Posterior vena cava (tissue), 2 donors: Measurements from ENCODE around the gene NFE2L2. TPM values are rescaled to one million over a fixed set of nuclear protein-coding genes. Genes with fewer than 3 reads are reported as not detected.
"Not testable (repeated sequence)": the region's sequence is repeated elsewhere in the genome, so short reads cannot be mapped to it uniquely, and the experiment has no call there.

ENCODE experiments used
- DNase-seq: peaks from one replicate; pipeline ENCODE4 v3.0.0-alpha.2; 2020; ENCODE audit warnings: low spot score
- intact Hi-C, 2 donors: fragments of 100-400 bp; cut with DNase I; formaldehyde crosslinking; loops; one replicate each; pipeline versions ENCODE4 v1.14.1 to v1.14.2; 2022 to 2023
- total RNA-seq, 2 donors: library from RNA; stranded (reverse); fragmentation: NEBNext Ultra II Directional; extraction: Animal tissue kit (Norgen Biotek cat#: 25700); gene quantifications; one replicate each; pipeline ENCODE4 v1.2.1, GENCODE V29; 2021
- donor health status: DM: yes; HTN: yes; CAD: no.
- donor health status: DM: yes; HTN: yes; CAD: no.

NFE2L2 gene
- total RNA-seq, 2 donors from 2014 or later: 82.8 to 87.5 TPM

DNA sequence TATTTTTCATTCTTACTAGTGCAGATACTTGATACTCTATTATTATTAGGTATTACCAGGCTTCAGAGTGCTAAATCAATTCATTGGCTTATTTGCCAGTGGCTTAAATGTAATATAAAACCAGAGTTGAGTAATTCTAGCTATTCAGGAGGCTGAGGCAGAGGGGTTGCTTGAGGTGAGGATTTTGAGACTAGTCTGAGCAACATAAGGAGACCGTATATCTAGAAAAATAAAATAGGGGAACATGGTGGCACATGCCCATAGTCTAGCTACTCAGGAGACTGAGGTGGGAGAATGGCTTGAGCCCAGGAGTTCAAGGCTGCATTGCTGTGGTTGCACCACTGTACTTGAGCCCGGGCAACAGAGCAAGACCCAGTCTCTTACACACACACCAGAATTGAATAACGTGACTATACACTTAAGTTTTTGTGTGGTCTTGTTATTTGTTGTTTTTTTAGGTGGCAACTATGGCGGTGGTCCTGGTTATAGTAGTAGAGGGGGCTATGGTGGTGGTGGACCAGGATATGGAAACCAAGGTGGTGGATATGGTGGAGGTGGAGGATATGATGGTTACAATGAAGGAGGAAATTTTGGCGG, 47.2 kb downstream of the NFE2L2 start:
- no peak for DNase-seq
- intact Hi-C loops: loop anchor here in 1 of 2 donors (10.0 kb wide), 1 partner anchor 47 kb away; the partner anchor contains the start of gene NFE2L2

DNA sequence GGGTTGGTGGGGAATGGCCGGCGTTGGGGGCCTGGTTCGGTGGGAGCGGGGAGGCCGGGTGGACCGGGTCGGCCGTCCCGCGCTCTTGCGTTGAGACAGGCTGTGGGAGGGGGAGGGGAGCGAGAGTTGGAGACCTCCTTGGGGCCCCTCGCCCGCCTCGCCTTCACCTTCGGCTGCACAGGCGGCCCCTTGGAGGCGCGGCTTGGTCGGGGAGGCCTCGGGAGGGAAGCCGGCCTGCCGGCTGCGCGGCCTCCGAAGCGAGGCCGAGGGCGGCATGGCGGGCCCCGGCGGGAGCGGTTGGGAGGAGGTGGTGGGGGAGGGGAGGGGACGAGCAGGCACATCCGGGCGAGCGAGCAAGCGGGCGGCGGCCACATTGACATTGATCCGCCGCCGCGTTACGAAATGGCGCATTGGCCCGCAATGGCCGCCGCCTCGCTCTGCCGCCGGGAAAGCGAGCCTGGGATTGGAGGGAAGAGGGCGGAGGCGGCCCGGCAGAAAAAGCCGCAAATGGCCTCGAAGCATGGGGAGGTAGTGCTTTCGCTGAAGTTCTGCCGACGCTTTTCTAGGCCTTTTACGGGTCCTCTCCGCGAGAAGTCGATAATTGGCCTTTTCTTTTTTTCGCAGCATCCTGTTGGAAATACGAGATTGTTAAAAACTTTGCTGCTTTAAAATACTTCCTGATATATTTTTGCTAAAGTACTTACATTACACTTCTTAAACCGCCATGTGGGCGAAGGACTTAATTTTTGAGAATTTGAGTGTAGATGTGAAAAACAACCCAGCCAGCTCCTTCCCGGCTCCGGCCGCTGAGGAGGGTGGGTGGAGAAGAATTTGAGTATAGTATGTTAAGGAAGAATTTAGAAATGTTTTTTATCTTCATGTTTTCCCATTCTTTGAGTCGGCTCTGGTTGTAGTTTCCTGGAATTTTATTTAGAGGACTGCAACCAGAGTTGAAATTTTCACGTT, 51.4 kb downstream of the NFE2L2 start:
- peak; percentile 98 for DNase-seq
- intact Hi-C loops: loop anchor here (5.0 to 10.0 kb wide), 2 partner anchors 49 to 52 kb away; partner anchors contain the start of gene NFE2L2 (in 2 of the 2)

DNA sequence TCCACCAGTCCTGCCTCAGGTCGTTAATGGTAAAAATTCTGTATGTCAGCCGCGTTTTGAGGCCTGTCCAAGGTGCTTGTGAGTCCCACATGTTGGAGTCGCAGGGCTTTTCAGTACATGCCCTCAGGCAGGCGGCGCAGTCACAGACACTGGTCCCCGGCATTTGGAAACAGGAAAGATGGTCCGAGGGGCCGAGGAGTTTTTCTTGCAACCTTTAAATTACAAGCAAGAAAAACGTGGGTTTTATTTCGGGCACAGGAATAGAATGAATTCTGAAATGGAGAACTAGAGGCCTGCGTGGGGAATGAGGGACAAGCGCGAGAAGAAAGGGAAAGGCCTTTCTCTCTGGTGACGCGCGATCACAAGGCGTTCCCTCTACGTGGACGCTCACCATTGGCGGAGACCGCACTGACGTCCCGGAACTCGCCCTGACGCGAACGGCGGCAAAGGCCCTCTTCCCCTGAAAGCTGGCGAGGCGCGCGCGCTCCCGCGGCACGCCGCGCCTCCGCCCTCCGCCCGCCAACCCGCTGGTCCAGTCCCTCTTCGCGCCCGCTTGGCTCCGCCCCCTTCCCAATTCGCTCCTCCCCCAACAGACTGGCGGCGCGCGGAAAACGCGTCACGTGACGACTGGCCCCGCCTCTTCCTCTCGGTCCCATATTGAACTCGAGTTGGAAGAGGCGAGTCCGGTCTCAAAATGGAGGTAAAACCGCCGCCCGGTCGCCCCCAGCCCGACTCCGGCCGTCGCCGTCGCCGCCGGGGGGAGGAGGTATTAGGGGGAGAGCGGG, 52.2 kb downstream of the NFE2L2 start, which contains the start of gene HNRNPA3:
HNRNPA3 (plus strand) TSS at position 689 of the 785 bp plus-strand sequence; CDS start at position 695, 6 bp downstream.
- peak; percentile 100 for DNase-seq
- intact Hi-C loops: loop anchor here (5.0 to 10.0 kb wide), 2 partner anchors 50 to 53 kb away; partner anchors contain the start of gene NFE2L2 (in 2 of the 2)

DNA sequence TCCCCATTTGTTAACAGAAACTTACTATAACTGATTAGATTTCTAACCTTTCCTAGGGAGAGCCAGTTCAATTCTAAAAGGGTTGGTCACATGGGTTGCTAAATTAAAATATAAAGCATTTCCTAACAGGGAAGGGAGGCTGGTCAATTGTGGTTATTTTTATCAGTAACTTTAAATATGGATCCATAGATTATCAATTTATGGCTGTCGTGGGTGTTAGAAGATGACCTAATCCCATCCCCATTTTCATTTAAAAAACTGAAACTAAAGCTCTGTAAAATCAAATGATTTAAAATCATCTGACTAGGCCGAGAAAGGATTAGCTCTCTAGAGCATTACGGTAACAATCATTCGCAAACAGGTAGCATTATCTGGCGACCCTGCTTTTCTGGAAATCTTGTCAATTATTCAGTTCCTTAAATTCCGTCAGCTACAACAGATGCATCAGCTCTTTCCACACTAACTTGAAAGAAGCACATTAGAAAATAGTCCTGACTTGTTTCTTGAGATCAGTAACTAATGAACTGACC, 52.9 kb downstream of the NFE2L2 start:
- no peak for DNase-seq
- intact Hi-C loops: loop anchor here (5.0 to 10.0 kb wide), 2 partner anchors 51 to 53 kb away; partner anchors contain the start of gene NFE2L2 (in 2 of the 2)

DNA sequence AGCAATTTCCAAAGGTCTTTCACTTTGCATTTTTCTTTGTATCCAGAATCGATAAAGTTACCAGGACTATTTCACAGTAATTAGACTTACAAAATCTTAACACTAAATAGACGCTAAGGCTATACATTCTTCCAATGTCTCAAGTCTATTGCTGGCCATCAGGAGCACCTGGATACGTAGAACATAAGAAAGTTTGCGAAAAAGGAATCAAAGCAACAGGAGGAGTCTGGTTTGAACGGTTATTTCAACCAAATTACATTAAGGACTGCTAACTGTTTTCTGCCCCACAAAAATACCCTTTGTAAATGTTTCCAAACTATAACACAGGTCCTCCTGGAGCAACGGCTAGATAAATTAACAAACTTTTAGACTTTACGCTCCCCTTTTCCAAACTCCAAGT, 53.4 kb downstream of the NFE2L2 start:
- intact Hi-C loops: loop anchor here (5.0 to 10.0 kb wide), 2 partner anchors 51 to 54 kb away; partner anchors contain the start of gene NFE2L2 (in 2 of the 2)

DNA sequence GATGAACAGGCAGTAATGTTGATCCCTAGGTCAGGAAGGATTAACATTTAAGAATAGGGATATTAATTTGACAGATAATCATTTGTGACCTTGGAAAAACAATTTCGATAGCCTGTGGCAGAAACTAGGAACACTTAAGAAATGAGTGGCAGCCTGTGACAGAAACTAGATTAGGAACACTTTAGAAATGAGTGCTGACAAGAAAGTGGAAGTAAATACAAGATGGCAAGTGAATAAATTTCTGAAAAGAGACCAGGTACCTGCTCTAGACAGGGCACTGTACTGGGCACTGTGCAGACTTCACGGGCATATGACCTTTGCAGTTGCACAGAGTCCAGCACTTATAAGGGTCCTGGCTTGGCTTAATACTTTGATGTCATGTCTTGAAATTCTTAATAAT, 57.4 kb downstream of the NFE2L2 start:
- intact Hi-C loops: no loop called here
- DNase-seq: no peak

More for the DNA sequence above, 53.4 kb downstream of the NFE2L2 start:
- no peak for DNase-seq

DNA sequence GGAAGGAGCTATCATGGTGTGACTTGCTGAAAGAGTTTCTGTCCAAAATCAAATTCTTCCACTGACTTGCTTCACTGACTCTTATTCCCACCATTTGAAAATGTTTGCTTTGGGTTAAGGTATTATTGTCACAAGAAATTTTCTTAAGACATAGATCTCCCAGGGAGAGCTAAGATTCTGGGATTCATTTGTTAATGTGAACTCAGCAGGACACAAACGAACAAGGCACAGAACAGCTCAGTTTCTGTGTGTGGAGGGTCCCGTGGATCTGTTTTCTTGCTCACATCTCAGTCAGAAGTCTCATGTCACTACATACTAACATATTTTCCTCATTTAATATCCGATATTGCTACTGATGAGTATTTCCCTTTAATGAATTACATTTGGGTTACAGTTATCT, 60.1 kb downstream of the NFE2L2 start:
- intact Hi-C loops: no loop called here
- DNase-seq: no peak

DNA sequence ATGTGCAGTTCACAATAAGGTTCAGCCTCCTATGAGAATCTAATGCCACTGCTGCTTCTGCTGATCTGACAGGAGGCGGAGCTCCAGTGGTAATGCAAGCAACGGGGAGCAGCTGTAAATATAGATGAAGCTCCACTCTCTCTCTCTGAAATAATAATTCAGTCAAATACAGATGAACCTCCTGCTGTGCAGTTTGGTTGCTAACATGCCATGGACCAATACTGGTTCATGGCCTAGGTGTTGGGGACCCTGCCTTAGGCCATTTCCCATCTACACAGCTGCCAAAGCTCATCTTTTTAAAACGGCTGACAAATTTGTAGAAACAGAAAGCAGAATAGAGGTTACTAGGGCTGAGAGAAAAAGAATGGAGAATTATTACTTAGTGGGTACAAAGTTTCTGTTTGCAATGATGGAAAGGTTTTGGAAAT, 62.6 kb downstream of the NFE2L2 start:
- intact Hi-C loops: no loop called here
- DNase-seq: no peak

DNA sequence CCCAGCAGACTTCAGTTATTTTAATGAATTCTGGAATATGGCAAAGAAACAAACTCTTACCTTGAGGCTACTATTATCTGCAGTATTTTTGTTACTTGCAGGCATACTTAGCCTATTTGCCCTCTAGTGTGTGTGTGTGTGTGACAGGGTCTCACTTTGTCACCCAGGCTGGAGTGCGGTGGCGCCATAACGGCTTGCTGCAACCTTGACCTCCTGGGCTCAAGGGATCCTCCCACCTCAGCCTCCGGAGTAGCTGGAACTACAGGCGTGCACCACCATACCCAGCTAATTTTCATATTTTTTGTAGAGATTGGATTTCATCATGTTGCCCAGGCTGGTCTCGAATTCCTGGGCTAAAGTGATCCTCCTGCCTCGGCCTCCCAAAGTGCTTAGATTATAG, 64.1 kb downstream of the NFE2L2 start:
- intact Hi-C loops: not testable (repeated sequence)

DNA sequence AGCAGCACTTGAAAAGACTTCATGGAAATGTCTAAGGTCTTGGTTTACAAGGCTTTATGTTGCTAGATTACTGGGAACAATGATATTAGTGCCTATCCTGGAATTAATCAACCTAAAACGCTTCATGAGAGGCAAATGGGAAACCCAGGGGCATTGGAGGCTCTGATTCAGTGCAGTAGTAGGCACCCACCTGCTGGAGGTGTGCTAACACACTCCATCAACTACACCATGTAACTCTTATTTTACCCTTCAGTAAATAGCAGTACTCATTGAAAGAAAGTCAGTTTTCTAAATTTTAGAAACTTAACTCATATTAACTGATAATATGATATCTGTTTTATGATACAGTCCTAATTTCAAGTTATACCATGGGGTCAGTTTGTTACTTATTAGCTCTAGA, 69.3 kb downstream of the NFE2L2 start:
- intact Hi-C loops: no loop called here

More for the DNA sequence above, 64.1 kb downstream of the NFE2L2 start:
- DNase-seq: not testable (repeated sequence)

DNA sequence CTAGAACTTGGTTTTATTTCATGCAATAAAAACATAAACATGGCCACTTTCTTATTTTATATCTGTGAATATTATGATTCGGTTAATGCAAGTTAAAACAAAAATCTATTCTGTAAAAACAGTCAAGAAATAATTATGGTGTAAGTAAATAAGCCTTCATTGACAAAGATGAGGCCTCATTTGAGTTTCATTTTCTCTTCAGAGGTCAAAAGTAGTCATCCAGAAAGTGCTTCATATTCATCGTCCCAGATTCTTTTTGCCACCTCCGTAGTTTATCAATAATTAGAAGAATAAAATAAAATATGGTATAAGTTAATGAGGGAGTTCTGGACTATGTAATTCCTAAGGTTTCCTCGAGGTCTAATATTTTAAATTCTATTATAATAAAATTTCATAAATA, 71.3 kb downstream of the NFE2L2 start:
- intact Hi-C loops: no loop called here
- no peak for DNase-seq

More for the DNA sequence above, 69.3 kb downstream of the NFE2L2 start:
- DNase-seq: no peak

DNA sequence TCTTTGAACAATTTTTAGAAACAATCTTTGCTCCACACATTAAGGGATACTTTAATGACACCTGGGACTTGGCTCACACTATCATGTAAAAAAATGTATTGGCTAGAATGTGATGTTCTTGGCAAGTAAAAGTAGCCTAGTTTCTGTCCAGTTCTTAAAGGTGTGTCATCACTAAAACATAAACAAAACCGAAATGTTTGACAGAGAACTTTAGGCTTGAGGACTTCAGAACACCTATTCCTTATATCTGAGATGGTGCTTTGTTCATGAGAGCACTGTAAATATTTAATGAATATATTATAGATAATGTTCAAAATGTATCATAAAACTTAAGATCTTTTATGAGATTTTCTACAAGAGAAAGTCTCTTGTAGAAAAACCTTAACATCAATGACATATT, 71.7 kb downstream of the NFE2L2 start:
- DNase-seq: no peak
- intact Hi-C loops: no loop called here

DNA sequence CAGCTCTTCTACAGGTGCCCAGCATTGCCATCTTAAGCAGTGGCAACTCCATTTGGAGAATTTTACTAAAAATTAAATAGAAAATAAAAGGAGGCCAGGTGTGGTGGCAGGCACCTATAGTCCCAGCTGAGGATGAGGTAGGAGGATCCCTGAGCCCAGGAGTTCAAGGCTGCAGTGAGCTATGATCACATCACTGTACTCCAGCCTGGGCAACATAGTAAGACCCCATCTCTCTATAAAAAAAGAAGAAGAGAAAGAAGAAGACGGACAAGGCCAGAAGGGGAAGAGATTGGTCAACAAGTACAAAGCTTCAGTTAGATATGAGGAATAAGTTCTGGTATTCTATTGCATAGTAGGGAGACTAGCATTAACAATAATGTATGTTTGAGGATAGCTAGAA, 73.6 kb downstream of the NFE2L2 start:
- no peak for DNase-seq
- intact Hi-C loops: no loop called here

DNA sequence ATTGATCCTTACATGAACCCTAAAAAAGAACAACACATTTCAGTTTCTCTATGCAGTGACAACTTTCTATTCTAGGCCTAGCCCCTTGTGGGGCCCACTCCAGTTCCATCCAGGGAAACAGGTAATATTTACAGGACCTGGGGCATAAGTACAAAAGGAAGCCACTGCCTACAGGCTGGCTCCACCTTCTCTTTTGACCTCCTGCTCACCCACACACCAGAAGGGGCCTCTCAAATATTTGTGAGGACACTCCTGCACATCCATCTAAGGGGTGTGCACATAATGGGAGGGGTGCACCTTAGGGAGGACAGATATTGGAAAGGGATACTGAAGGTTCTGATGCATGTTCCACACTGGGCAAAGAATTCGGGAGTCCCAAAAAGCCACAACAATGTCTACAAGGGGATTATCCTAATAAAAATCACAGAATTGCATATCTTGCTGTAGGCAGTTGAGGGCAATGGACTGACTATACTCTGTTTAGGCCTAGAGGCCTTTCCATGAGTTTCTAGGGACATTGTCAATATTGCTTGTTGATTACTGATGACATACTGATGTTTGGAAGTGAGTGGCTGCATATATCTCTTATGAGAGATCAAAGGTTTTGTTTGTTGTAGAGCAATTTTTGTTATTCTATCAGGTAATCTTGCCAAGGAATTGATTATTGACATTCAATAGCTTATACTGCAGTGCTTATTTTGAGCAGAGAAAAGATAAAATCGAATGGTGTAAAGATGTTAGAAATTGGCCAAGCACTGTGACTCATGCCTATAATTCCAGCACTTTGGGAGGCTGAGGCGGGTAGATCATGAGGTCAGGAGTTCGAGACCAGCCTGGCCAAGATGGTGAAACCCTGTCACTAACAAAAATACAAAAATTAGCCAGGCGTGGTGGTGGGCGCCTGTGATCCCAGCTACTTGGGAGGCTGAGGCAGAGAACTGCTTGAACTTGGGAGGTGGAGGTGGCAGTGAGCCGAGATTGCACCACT, 75.8 kb downstream of the NFE2L2 start:
- no peak for DNase-seq
- intact Hi-C loops: no loop called here

DNA sequence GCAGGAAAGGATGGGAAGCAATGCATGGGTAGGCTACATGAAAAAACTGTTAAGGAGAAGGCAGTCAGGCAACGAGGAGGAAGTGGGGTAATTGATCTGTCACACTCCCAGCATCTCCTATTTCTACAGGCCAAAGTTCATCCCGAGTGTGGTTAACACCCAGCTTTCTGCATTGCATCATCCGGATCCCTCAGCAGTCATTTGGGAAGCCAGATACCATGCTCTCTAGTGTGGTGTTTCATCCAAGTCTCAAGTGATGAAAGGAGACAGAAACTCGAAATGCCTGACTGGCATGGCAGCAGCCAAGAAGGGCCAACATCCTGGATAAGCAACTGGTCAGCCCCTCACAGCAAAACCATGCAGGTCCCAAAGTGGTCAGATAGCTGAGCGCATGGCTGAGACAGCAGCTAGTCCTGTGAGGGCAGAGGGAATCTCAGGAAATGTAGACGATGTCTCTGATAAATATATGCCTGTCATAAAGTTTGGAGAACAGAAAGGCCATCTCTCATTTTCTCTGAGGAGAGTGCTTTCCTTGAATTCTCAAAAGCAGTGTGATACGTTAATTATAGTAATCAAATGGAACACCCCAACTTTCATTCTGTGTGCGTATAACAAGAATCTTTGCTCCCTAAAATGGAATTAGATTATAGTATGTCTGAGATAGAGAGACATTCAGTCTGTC, 76.8 kb downstream of the NFE2L2 start:
- intact Hi-C loops: no loop called here
- no peak for DNase-seq

DNA sequence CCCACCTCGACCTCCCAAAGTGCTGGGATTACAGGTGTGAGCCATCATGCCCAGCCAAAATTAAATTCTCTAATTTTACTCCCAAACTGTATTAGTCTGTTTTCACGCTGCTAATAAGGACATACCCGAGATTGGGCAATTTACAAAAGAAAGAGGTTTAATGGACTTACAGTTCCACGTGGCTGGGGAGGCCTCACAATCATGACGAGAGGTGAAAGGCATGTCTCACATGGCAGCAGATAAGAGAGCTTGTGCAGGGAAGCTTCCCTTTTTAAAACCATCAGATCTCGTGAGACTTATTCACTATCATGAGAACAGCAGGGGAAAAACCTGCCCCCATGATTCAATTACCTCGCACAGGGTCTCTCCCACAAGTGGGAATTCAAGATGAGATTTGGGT, 78.5 kb downstream of the NFE2L2 start:
- DNase-seq, intact Hi-C loops: not testable (repeated sequence)

DNA sequence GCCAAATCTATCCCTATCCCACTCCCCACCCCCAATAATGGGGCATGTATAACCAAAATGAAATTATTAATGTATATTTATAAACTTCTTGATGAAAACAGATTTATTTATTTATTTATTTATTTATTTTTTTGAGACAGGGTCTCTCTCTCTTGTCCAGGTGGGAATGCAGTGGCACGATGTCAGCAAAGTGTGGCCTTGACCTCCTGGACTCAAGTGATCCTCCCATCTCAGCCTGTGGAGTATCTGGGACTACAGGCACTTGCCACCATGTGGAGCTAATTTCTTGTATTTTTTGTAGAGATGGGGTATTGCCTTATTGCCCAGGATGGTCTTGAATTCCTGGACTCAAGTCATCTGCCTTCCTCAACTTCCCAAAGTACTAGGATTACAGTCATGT, 79.9 kb downstream of the NFE2L2 start:
- intact Hi-C loops: no loop called here

More for the DNA sequence above, 79.9 kb downstream of the NFE2L2 start:
- no peak for DNase-seq
